GM19240 (cell line): ENCODE measurements around the gene PYGO2.
"Not testable (repeated sequence)": the region's sequence is repeated elsewhere in the genome, so short reads cannot be mapped to it uniquely, and the experiment has no call there.

Source experiments
- DNase-seq: peaks from one replicate; pipeline ENCODE4 v3.0.0; 2011; ENCODE audit warnings: low spot score; ENCODE audit not compliant: insufficient read length

PYGO2 gene

GRCh38 chr1:154911691-154912550 is 49.7 kb downstream of the PYGO2 start:
- DNase-seq: no peak

- no peak for DNase-seq
Observed at GRCh38 chr1:154910851-154911250, 50.7 kb downstream of the PYGO2 start.

- no peak for DNase-seq
Observed at GRCh38 chr1:154908937-154909336, 52.6 kb downstream of the PYGO2 start.

GRCh38 chr1:154908129-154908528 is 53.5 kb downstream of the PYGO2 start:
- DNase-seq: not testable (repeated sequence)
